GM13977 (cell line): ENCODE results near the gene GPR152.
"Not testable (repeated sequence)": the region's sequence is repeated elsewhere in the genome, so short reads cannot be mapped to it uniquely, and the experiment has no call there.

Source experiments
- DNase-seq: peaks from one replicate; pipeline ENCODE4 v3.0.0; 2012; ENCODE audit warnings: low spot score
- CTCF ChIP-seq: IDR thresholded peaks from 2 replicates; pipeline ENCODE4 v1.5.1; 2012; ENCODE audit warnings: mild to moderate bottlenecking, control low read depth; ENCODE audit not compliant: insufficient read depth; ENCODE audit errors: extremely low read depth, missing control alignments
- in situ Hi-C: fragments of 300-500 bp; cut with MboI; formaldehyde crosslinking; loops from one replicate; pipeline ENCODE4 v1.12.0; 2022; ENCODE audit warnings: low sequenced_read_pairs, low pct_unique_long_range_greater_than_20kb, mixed read lengths, inconsistent platforms; ENCODE audit not compliant: unreplicated experiment

The GPR152 gene

GRCh38 chr11:67468456-67468758 lies 15.9 kb upstream of the GPR152 start:
- DNase-seq: no peak
- no peak for TF ChIP-seq CTCF
- in situ Hi-C loops: loop anchor here (10.0 kb wide), 1 partner anchor 64 kb away; the partner anchor contains the start of genes PPP1CA and TBC1D10C

- DNase-seq: no peak
- TF ChIP-seq CTCF: no peak
- in situ Hi-C loops: loop anchor here (10.0 kb wide), 1 partner anchor 63 kb away; the partner anchor contains the start of genes PPP1CA and TBC1D10C
These were observed 15.5 kb upstream of the GPR152 start for GRCh38 chr11:67468056-67468455.

- in situ Hi-C loops: loop anchor here (10.0 kb wide), 1 partner anchor 62 kb away; the partner anchor contains the start of genes PPP1CA and TBC1D10C
These were observed 14.6 kb upstream of the GPR152 start for GRCh38 chr11:67466962-67467771.

GRCh38 chr11:67466367-67466766 lies 13.8 kb upstream of the GPR152 start:
- DNase-seq: no peak
- in situ Hi-C loops: loop anchor here (10.0 kb wide), 1 partner anchor 62 kb away; the partner anchor contains the start of genes PPP1CA and TBC1D10C
- TF ChIP-seq CTCF: no peak

More at GRCh38 chr11:67466962-67467771, 14.6 kb upstream of the GPR152 start:
- no peak for TF ChIP-seq CTCF
- no peak for DNase-seq

- in situ Hi-C loops: loop anchor here (10.0 kb wide), 1 partner anchor 61 kb away; the partner anchor contains the start of genes PPP1CA and TBC1D10C
- not testable (repeated sequence) for DNase-seq
These were observed 13.0 kb upstream of the GPR152 start for GRCh38 chr11:67465530-67465929.

- DNase-seq: no peak
- in situ Hi-C loops: loop anchor here (10.0 kb wide), 1 partner anchor 60 kb away; the partner anchor contains the start of genes PPP1CA and TBC1D10C
- TF ChIP-seq CTCF: no peak
These were observed 12.6 kb upstream of the GPR152 start for GRCh38 chr11:67465189-67465510.
